SK-N-MC (cell line): ENCODE measurements around the gene STAT4.

Experiments used
- DNase-seq: peaks from one replicate; pipeline ENCODE4 v3.0.0-alpha.2; 2011; ENCODE audit warnings: low read depth, low spot score
- H3K27ac ChIP-seq: fragments of 200-600 bp; sonication (generic); 2 replicates; pipeline ENCODE4 v1.5.1; 2016; ENCODE audit warnings: mixed run types
- H3K36me3 ChIP-seq: fragments of 200-600 bp; sonication (generic); 2 replicates; pipeline ENCODE4 v1.6.1; 2017; ENCODE audit warnings: antibody characterized with exemption, low read length, mixed read lengths; ENCODE audit not compliant: insufficient read depth
- H3K4me3 ChIP-seq: fragments of 200-600 bp; sonication (generic); 2 replicates; pipeline ENCODE4 v1.5.1; 2016
- H3K9ac ChIP-seq: fragments of 200-600 bp; sonication (generic); 2 replicates; pipeline ENCODE4 v1.8.0; 2017; ENCODE audit warnings: mixed run types, mixed read lengths; ENCODE audit not compliant: insufficient read length
- H3K9me3 ChIP-seq: fragments of 200-600 bp; sonication (generic); 2 replicates; pipeline ENCODE4 v1.6.1; 2017; ENCODE audit warnings: low read depth, mild to moderate bottlenecking, antibody characterized with exemption, low read length, moderate library complexity, mixed read lengths
- EZH2 ChIP-seq: fragments of 200-600 bp; sonication (generic); IDR thresholded peaks from one replicate; pipeline ENCODE4 v1.6.1; 2017; ENCODE audit warnings: antibody characterized with exemption
- FOXP2 ChIP-seq: optimal IDR thresholded peaks from 2 replicates; pipeline ENCODE3; 2011; ENCODE audit warnings: mild to moderate bottlenecking, moderate library complexity; ENCODE audit not compliant: insufficient read depth; ENCODE audit errors: extremely low read length, control extremely low read depth
- POLR2AphosphoS5 ChIP-seq: IDR thresholded peaks from 2 replicates; pipeline ENCODE4 v1.6.1; 2012; ENCODE audit warnings: mild to moderate bottlenecking, low read depth, low read length, borderline replicate concordance

STAT4 gene

GRCh38 chr2:191032588-191033429 is 118.0 kb downstream of the STAT4 start:
- no peak overlapping the region for H3K27ac ChIP-seq
- H3K9ac ChIP-seq, result no peak overlapping the region
- DNase-seq, result no peak
- TF ChIP-seq FOXP2, result no peak
- no peak overlapping the region for H3K4me3 ChIP-seq
- no peaks in the 10 kb centered on the region for H3K36me3 ChIP-seq
- no peaks in the 10 kb centered on the region for H3K9me3 ChIP-seq

- Histone ChIP-seq H3K9ac (no peak overlapping the region), H3K4me3 (no peak overlapping the region), H3K27ac (no peak overlapping the region), H3K36me3 (no peaks in the 10 kb centered on the region), H3K9me3 (no peaks in the 10 kb centered on the region)
- DNase-seq, result no peak
- TF ChIP-seq POLR2AphosphoS5, result no peak
- no peak for TF ChIP-seq FOXP2
- TF ChIP-seq EZH2, result no peak
Observed at GRCh38 chr2:191031256-191031655, 119.5 kb downstream of the STAT4 start.

- Histone ChIP-seq H3K27ac (no peak overlapping the region), H3K9ac (no peak overlapping the region), H3K36me3 (no peaks in the 10 kb centered on the region), H3K4me3 (no peak overlapping the region), H3K9me3 (no peaks in the 10 kb centered on the region)
- no peak for DNase-seq
- TF ChIP-seq FOXP2 (no peak), EZH2 (no peak), POLR2AphosphoS5 (no peak)
Observed at GRCh38 chr2:191030521-191031154, 120.2 kb downstream of the STAT4 start.

- H3K27ac ChIP-seq, result no peak overlapping the region
- TF ChIP-seq POLR2AphosphoS5, result no peak
- TF ChIP-seq FOXP2, result no peak
- TF ChIP-seq EZH2, result no peak
- no peaks in the 10 kb centered on the region for H3K9me3 ChIP-seq
- DNase-seq, result no peak
- no peak overlapping the region for H3K4me3 ChIP-seq
- no peaks in the 10 kb centered on the region for H3K36me3 ChIP-seq
- H3K9ac ChIP-seq, result no peak overlapping the region
Observed at GRCh38 chr2:191029280-191029950, 121.4 kb downstream of the STAT4 start.

- Histone ChIP-seq H3K36me3 (no peaks in the 10 kb centered on the region), H3K27ac (no peak overlapping the region), H3K9me3 (no peaks in the 10 kb centered on the region), H3K9ac (no peak overlapping the region), H3K4me3 (no peak overlapping the region)
- TF ChIP-seq FOXP2 (no peak), EZH2 (no peak), POLR2AphosphoS5 (no peak)
- no peak for DNase-seq
Observed at GRCh38 chr2:191026377-191026776, 124.4 kb downstream of the STAT4 start.

GRCh38 chr2:191025135-191025534 is 125.7 kb downstream of the STAT4 start:
- H3K9me3 ChIP-seq, result no peaks in the 10 kb centered on the region
- no peak overlapping the region for H3K27ac ChIP-seq
- DNase-seq, result no peak
- H3K4me3 ChIP-seq, result no peak overlapping the region
- TF ChIP-seq FOXP2 (no peak), POLR2AphosphoS5 (no peak), EZH2 (no peak)
- no peak overlapping the region for H3K9ac ChIP-seq
- H3K36me3 ChIP-seq, result no peaks in the 10 kb centered on the region

- no peaks in the 10 kb centered on the region for H3K9me3 ChIP-seq
- no peak overlapping the region for H3K27ac ChIP-seq
- no peak overlapping the region for H3K4me3 ChIP-seq
- no peak overlapping the region for H3K9ac ChIP-seq
- TF ChIP-seq FOXP2 (no peak), POLR2AphosphoS5 (no peak), EZH2 (no peak)
- DNase-seq, result no peak
- no peaks in the 10 kb centered on the region for H3K36me3 ChIP-seq
Observed at GRCh38 chr2:191023235-191023679, 127.5 kb downstream of the STAT4 start.

- H3K27ac ChIP-seq, result peak overlapping the region; percentile 81
- TF ChIP-seq EZH2 (no peak), FOXP2 (no peak), POLR2AphosphoS5 (no peak)
- DNase-seq, result no peak
- peak overlapping the region; percentile 93 for H3K4me3 ChIP-seq
- no peaks in the 10 kb centered on the region for H3K9me3 ChIP-seq
- H3K9ac ChIP-seq, result peak overlapping the region; percentile 83
- H3K36me3 ChIP-seq, result no peaks in the 10 kb centered on the region
Observed at GRCh38 chr2:191020742-191021381, 129.9 kb downstream of the STAT4 start.

GRCh38 chr2:191020221-191020741 is 130.5 kb downstream of the STAT4 start:
- H3K9ac ChIP-seq, result peak overlapping the region; percentile 83
- peak overlapping the region; percentile 93 for H3K4me3 ChIP-seq
- TF ChIP-seq EZH2 (no peak), POLR2AphosphoS5 (peak; percentile 99), FOXP2 (peak; percentile 96)
- no peaks in the 10 kb centered on the region for H3K9me3 ChIP-seq
- no peaks in the 10 kb centered on the region for H3K36me3 ChIP-seq
- peak; percentile 93 for DNase-seq
- peak overlapping the region; percentile 81 for H3K27ac ChIP-seq
